Stimulated activated CD8-positive, alpha-beta memory T cell treated with anti-CD3 and anti-CD28 coated beads, Interleukin-15, amount 100 ng/mL, for 48 hours (primary cell): ENCODE measurements around the gene INSYN1.
"Not testable (repeated sequence)": the region's sequence is repeated elsewhere in the genome, so short reads cannot be mapped to it uniquely, and the experiment has no call there.

Experiments used
- DNase-seq, 2 donors: peaks; one replicate each; pipeline ENCODE4 v3.0.0-alpha.2; 2020; ENCODE audit warnings: low read depth in 2 of 2

The INSYN1 gene

GRCh38 chr15:73749533-73749932, 3.6 kb downstream of the INSYN1 start:
- no peak for DNase-seq

DNA sequence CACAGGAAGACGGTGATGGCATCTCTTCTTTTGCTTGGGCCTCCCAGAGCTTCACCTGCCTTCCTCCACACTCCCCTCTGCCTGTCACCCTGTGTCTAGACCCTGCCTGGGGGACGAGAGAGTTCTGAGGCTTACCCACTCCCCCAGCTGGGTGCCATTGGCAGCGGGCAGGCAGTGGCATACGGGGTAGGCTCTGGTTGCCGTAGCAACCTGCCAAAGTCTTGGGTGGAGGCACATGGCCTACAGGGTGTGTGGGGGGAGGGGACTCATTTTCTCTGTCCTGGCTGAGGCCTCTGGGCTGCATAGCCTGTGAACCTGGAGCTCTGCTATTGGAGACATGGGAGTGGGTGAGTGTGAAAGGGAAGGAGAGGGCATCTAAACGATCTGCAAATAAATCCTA, 4.4 kb downstream of the INSYN1 start:
- DNase-seq = no peak

GRCh38 chr15:73747847-73748590, 5.1 kb downstream of the INSYN1 start:
- DNase-seq = no peak

GRCh38 chr15:73746883-73747282, 6.3 kb downstream of the INSYN1 start:
- no peak for DNase-seq

GRCh38 chr15:73746261-73746660, 6.9 kb downstream of the INSYN1 start:
- no peak for DNase-seq

GRCh38 chr15:73745073-73745472, 8.1 kb downstream of the INSYN1 start:
- DNase-seq = no peak

GRCh38 chr15:73744293-73744692, 8.9 kb downstream of the INSYN1 start:
- no peak for DNase-seq

GRCh38 chr15:73741321-73741836, 11.8 kb downstream of the INSYN1 start:
- no peak for DNase-seq

- DNase-seq = no peak
Observed at GRCh38 chr15:73740152-73741048, 12.8 kb downstream of the INSYN1 start.

DNA sequence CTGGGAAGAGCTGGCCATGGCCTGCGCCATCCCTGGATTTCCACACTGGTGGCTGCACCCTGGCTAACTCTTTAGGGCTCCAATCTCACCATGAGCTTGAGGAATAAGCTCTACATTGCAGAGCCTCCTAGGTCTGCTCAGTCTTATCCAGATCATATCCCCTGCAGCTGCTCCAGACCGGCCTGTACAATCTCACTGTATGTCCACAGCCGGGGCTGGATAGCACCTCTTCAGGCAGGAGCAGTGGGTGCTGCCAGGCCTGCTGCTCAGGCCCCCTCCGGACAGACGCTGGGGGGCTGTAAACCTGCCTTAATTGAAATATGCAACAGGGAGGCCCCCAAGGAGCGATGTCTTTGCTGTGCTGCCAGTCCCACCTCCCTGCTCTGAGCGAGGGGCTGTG, 15.6 kb downstream of the INSYN1 start:
- no peak for DNase-seq

DNA sequence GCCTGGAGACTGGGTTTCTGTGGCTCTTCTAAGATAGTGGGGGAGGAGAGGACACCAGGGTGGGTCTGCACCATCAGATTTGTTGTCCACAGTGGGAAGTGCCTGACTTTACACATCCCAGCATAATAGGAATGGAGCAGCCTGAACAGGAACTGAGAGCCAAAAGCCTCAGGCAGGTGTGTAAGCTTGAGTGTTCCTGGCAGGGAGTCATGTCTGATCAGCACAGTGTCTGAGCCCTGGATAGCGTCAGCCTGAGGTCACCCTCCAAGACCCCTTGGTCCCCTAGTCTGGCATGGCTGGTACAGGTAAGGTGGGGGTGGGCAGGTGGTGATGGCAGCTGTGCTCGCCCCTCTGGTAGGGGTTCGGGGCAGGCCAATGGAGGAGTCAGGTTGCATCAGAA, 20.2 kb downstream of the INSYN1 start:
- no peak for DNase-seq

GRCh38 chr15:73732051-73732450, 21.1 kb downstream of the INSYN1 start:
- not testable (repeated sequence) for DNase-seq

- DNase-seq = no peak
Observed at GRCh38 chr15:73727330-73727976, 25.7 kb downstream of the INSYN1 start.

DNA sequence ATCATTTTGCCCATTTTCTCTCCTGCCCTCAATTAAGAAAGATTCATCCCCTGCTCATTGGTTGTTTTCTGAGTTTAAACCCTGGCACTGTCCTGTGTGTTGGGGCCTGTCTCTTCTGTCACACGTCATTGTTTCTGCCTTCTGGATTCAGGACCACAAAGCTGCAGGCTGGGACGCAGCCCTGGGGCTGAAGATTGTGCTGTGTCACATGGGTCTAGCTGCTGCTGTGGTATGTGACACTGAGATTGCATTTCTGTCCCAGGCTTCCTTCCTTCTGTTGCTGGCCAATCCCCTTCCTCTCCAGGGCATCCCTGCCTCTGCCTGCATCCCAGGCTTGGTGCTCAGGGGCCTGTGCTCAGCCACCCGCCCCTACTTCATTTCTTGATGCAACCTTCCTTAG, 28.9 kb downstream of the INSYN1 start:
- no peak for DNase-seq

- DNase-seq = no peak
Observed at GRCh38 chr15:73723191-73723590, 30.0 kb downstream of the INSYN1 start.

GRCh38 chr15:73722425-73722824, 30.7 kb downstream of the INSYN1 start:
- DNase-seq = no peak

DNA sequence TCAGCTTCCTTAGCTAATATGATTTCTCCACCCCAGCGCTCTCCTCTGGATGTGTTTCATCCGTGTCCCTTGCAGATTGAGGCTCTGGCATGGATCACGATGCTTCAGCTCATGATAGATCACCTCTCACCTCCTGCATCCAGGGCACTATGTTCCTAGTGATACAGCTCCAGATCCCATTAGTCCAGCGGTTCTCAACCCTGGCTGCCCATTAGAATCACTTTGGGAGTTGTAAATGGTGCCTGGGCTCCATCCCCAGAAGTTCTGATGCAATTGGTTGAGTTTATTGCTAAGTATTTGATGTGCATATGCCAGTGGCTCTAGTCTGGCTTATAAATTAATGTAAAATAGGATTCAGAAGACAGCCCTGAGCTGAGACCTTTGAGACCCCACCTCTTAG, 34.5 kb downstream of the INSYN1 start:
- no peak for DNase-seq

DNA sequence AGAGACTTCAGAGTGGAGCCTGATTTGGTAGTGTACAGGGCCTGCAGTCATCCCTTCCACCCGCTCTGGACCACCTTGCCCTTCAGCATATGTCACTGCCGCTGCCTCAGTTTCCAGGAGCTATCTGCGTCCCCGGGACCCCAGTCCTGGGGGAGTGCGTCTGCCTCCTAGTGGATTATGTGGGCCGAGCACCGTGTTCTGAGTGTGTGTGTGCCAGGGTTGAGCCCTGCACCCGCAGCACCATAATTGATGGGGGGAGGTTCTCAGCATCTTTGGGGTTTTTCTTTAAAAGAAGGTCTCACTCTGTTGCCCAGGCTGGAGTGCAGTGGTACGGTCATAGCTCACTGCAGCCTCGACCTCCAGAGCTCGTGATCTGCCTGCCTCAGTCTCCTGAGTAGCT, 35.3 kb downstream of the INSYN1 start:
- no peak for DNase-seq

GRCh38 chr15:73717206-73717605, 35.9 kb downstream of the INSYN1 start:
- no peak for DNase-seq

DNA sequence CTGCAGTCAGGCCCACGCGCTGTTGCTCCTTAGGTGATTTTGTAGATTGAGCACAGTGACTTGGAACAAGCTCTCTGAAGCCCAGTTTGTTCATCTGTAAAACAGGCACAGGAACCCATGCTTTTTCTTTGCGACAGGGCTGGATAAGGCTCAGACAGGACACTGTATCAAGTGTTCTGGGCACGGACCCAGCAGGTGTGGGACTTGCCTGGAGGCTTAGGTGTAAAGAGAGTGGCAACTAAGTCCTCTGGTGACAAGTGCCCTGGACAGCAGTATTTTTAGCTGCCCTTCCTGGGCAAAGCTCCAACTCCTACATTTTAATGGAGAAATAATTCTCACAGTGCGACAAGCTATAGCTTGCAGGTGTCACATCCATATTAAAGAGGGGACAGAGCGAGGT, 36.7 kb downstream of the INSYN1 start:
- DNase-seq = no peak

DNA sequence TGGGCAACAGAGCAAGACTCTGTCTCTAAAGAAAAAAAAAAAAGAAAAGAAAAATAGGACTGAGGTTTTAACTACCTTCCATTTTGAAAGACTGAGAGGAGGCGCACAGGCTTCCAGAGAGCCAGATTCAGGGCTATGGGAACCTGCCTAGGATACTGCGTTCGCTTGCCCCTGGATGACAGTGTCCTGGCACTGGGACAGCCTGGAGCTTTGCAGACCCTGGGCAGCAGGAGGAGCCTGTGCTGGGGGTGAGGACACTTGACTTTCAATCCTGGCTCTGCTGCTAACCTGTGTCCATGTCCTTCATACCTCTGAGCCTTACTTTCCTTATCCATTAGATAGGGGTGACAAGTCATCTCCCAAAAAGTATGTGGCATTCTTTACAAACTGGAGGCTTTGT, 37.7 kb downstream of the INSYN1 start:
- DNase-seq = no peak

DNA sequence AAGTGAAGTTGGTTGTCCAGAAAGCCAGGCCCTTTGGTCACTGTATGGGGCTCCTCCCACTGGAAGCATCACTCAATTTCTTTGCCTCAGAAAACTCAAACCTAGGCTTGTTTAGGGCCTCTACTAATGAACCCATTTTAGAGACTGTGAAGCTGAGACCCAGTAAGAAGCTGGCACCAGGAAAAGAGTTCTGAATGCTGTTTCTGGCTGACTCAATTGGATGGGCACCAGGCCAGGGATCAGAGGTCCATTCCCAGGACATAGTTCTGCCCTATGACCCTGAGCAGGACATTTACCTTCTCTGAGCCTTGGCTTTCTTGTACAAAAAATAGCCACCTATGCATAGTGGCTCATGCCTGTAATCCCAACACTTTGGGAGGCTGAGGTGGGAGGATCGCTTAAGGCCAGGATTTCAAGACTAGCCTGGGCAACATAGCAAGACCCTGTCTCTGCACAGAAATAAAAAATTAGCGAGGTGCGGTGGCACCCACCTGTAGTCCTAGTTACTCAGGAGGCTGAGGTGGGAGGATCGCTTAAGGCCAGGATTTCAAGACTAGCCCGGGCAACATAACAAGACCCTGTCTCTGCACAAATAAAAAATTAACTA, 38.4 kb downstream of the INSYN1 start:
- DNase-seq = no peak
